Transverse colon (tissue), 4 donors: ENCODE measurements around the gene DLAT. TPM values are rescaled to one million over a fixed set of nuclear protein-coding genes. Genes with fewer than 3 reads are reported as not detected.

ENCODE experiments used
- DNase-seq: peaks from one replicate; pipeline ENCODE4 v3.0.0-alpha.2; 2019
- H3K27ac ChIP-seq, 4 donors: fragments of 200-600 bp; sonication (generic); 2 replicates each; pipeline ENCODE4 v1.5.1; 2016 to 2018; ENCODE audit warnings: inconsistent platforms in 4 of 4
- H3K27me3 ChIP-seq: fragments of 200-600 bp; sonication (generic); 2 replicates; pipeline ENCODE4 v1.5.1; 2017; ENCODE audit warnings: inconsistent platforms
- H3K36me3 ChIP-seq, 4 donors: fragments of 200-600 bp; sonication (generic); 2 replicates each; pipeline ENCODE4 v1.5.1; 2017 to 2019; ENCODE audit warnings: inconsistent platforms in 4 of 4
- H3K4me1 ChIP-seq, 4 donors: fragments of 200-600 bp; sonication (generic); 2 replicates each; pipeline ENCODE4 v1.5.1; 2017 to 2020; ENCODE audit warnings: inconsistent platforms in 4 of 4
- H3K4me3 ChIP-seq, 4 donors: fragments of 200-600 bp; sonication (generic); 1 replicate in 1 of 4; 2 replicates in 3 of 4; pipeline versions ENCODE4 v1.5.1 to v1.6.1; 2017 to 2019; ENCODE audit warnings: inconsistent platforms in 4 of 4
- H3K9me3 ChIP-seq, 2 donors: fragments of 200-600 bp; sonication (generic); 2 replicates each; pipeline ENCODE4 v1.5.1; 2017 to 2019; ENCODE audit warnings: inconsistent platforms in 2 of 2
- EP300 ChIP-seq: sonication (generic); formaldehyde crosslinking; IDR thresholded peaks from one replicate; pipeline ENCODE4 v1.6.1; 2017; ENCODE audit warnings: antibody characterized with exemption, low read depth
- POLR2A ChIP-seq: fragments of 450-650 bp; IDR thresholded peaks from one replicate; pipeline ENCODE4 v1.6.1; 2016; ENCODE audit warnings: antibody characterized with exemption, mild to moderate bottlenecking, moderate library complexity
- POLR2AphosphoS5 ChIP-seq, 3 donors: sonication (generic); formaldehyde crosslinking; IDR thresholded peaks; one replicate each; pipeline ENCODE4 v1.6.1; 2016; ENCODE audit warnings: antibody characterized with exemption in 3 of 3
- WGBS, 2 donors: methylation state at CpG; one replicate each; pipeline ENCODE4 v1.1.5; 2018; ENCODE audit warnings: low coverage in 1 of 2; 5-methylcytosine and 5-hydroxymethylcytosine counted together
- in situ Hi-C, 4 donors: fragments of 200-750 bp; cut with MboI; loops; one replicate each; pipeline versions ENCODE4 v1.15.0 to v1.15.1; 2017; ENCODE audit warnings: low sequenced_read_pairs in 3 of 4, low pct_ligation_motif_present in 1 of 4, low pct_unique_long_range_greater_than_20kb in 1 of 4
- intact Hi-C: fragments of 100-400 bp; cut with DNase I; formaldehyde crosslinking; loops from one replicate; pipeline ENCODE4 v1.15.1; 2023; ENCODE audit warnings: low total_unique reads
- total RNA-seq, 4 donors: library from RNA; depleted of rRNA; stranded (reverse); fragments of >200 nt; gene quantifications; one replicate each; pipeline ENCODE4 v1.1.0, GENCODE V29; 2016
- TF ChIP-seq, protein P1 (sequence below), 5 experiments: fragments of 200-600 bp in 3 of 5; fragments of 450-650 bp in 2 of 5; sonication (generic) in 3 of 5; IDR thresholded peaks; 1 replicate in 2 of 5; 2 replicates in 3 of 5; pipeline ENCODE4 v1.5.1; 2016 to 2017; ENCODE audit warnings: antibody characterized with exemption in 5 of 5, inconsistent platforms in 3 of 5, mild to moderate bottlenecking in 2 of 5, moderate library complexity in 1 of 5

Gene DLAT
- total RNA-seq, 4 donors from 2014 or later = 20.2 to 40.3 (median 23.8) TPM

DNA sequence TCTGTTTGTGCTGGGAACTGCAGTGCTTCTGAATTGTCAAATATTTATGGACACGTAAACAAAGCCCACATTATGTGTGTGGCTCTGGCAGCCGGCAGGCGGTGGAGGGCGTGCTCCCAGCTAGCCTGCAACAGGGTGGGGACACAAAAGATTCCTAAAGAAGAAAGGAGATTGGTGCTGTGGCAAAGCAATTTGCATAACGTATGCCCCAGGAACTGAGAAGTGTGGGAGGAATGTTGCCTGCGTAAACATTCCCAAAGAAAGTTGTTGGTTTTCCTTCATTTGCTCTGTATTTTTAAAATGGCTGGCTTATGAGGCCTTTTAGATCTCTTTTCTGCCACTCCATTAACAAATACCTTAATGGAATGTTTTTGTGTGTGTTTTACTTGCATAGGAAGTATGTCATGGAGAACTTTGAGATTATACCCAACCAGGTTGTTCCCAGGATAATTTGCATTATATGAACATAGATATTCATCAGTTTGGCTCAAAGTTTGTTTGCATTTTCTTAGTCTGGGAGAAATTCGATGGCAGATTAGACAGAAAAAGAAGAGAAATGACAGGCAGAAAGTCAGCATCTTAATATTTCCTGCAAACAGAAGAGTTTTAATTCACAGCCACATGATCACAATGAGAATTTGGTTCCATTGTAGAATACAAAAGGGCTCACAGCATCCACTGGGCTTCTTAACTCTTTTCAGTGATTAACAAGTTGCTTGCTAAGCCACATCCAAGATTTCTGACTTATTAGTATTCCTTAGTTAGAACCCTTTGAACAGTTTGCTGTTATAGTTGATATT lies 41.8 kb upstream of the DLAT start:
- Histone ChIP-seq H3K27ac (peak overlapping the region; percentile 77 to 87 (median 82)), H3K27me3 (no peaks in the 10 kb centered on the region), H3K4me3 (peak overlapping the region in 3 of 4 donors; percentile 23 to 46 (median 23)), H3K36me3 (peaks cover 0 to 13% (median 2%) of the 10 kb centered on the region in 4 donors), H3K4me1 (peaks cover 8 to 55% (median 24%) of the 10 kb centered on the region in 4 donors), H3K9me3 (no peaks in the 10 kb centered on the region)
- peak; percentile 25 to 41 (median 33) for TF ChIP-seq POLR2AphosphoS5 (IDR thresholded peaks at IDR 0.05)
- TF ChIP-seq EP300 = no peak
- TF ChIP-seq, protein P1, sequence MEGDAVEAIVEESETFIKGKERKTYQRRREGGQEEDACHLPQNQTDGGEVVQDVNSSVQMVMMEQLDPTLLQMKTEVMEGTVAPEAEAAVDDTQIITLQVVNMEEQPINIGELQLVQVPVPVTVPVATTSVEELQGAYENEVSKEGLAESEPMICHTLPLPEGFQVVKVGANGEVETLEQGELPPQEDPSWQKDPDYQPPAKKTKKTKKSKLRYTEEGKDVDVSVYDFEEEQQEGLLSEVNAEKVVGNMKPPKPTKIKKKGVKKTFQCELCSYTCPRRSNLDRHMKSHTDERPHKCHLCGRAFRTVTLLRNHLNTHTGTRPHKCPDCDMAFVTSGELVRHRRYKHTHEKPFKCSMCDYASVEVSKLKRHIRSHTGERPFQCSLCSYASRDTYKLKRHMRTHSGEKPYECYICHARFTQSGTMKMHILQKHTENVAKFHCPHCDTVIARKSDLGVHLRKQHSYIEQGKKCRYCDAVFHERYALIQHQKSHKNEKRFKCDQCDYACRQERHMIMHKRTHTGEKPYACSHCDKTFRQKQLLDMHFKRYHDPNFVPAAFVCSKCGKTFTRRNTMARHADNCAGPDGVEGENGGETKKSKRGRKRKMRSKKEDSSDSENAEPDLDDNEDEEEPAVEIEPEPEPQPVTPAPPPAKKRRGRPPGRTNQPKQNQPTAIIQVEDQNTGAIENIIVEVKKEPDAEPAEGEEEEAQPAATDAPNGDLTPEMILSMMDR (IDR thresholded peaks at IDR 0.05) = peak in 4 of 5 experiments; percentile 18 to 59 (median 40)
- TF ChIP-seq POLR2A = peak; percentile 42
- 47% methylated on average over 7 of the region's 7 CpGs; no CpG with 5 or more reads in 1 of the 2 donors for WGBS, 2 donors
- intact Hi-C loops (no loop called here), in situ Hi-C loops (loop anchor here in 3 of 4 donors (10.0 kb wide), 2 partner anchors 49 to 59 kb away; partner anchors contain the start of gene DIXDC1 (in 1 of the 3))
- peak; percentile 79 for DNase-seq

DNA sequence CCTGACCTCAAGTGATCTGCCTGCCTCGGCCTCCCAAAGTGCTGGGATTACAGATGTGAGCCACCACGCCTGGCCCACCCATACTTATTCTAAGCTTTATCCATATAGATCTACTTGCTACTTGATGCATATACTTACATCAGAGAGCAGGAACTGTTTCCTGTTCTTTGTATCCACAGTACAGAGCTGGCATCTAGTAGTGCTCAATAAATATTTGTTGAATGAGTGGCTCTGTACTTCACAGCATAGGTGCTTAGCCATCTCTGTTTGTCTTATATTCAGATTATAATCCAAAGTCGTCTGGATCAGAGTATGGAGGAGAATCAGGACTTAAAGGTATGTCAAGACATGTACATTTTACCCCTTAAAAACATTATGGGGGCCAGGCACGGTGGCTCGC lies 38.6 kb upstream of the DLAT start:
- H3K36me3 ChIP-seq = peaks cover 0 to 14% (median 4%) of the 10 kb centered on the region in 4 donors
- in situ Hi-C loops = loop anchor here in 3 of 4 donors (10.0 kb wide), 2 partner anchors 52 to 62 kb away; partner anchors contain the start of gene DIXDC1 (in 1 of the 3)
- peak overlapping the region; percentile 13 to 84 (median 80) for H3K27ac ChIP-seq
- TF ChIP-seq, protein P1 (IDR thresholded peaks at IDR 0.05) = no peak
- TF ChIP-seq EP300 (no peak), POLR2A (no peak), POLR2AphosphoS5 (IDR thresholded peaks at IDR 0.05) (no peak)
- no peaks in the 10 kb centered on the region for H3K9me3 ChIP-seq
- intact Hi-C loops = no loop called here
- H3K27me3 ChIP-seq = no peaks in the 10 kb centered on the region
- 86 to 100% methylated on average over 2 to 5 of the region's 5 CpGs for WGBS, 2 donors
- H3K4me1 ChIP-seq = peaks cover 8 to 49% (median 23%) of the 10 kb centered on the region in 4 donors
- DNase-seq = no peak
- H3K4me3 ChIP-seq = no peak overlapping the region

DNA sequence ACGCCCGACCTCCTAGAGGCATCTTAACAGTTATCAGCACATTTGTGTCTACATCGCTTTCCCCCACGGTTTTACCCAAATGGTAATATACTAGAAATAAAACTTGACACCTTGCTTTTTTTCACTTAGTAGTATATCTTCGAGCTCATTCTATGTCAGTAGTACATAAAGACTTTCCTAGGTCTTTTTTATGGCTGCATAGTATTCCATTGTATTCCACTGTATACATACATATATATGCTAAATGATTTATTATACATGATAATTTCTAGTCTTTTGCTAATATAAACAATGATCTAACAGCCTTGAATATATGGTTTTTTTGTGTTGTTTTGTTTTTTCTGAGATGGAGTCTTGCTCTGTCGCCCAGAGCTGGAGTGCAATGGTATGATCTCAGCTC lies 34.8 kb upstream of the DLAT start:
- TF ChIP-seq POLR2A (no peak), POLR2AphosphoS5 (IDR thresholded peaks at IDR 0.05) (no peak), EP300 (no peak)
- TF ChIP-seq, protein P1 (IDR thresholded peaks at IDR 0.05) = no peak
- in situ Hi-C loops = no loop called here
- peak overlapping the region in 1 of 4 donors; percentile 84 for H3K27ac ChIP-seq

DNA sequence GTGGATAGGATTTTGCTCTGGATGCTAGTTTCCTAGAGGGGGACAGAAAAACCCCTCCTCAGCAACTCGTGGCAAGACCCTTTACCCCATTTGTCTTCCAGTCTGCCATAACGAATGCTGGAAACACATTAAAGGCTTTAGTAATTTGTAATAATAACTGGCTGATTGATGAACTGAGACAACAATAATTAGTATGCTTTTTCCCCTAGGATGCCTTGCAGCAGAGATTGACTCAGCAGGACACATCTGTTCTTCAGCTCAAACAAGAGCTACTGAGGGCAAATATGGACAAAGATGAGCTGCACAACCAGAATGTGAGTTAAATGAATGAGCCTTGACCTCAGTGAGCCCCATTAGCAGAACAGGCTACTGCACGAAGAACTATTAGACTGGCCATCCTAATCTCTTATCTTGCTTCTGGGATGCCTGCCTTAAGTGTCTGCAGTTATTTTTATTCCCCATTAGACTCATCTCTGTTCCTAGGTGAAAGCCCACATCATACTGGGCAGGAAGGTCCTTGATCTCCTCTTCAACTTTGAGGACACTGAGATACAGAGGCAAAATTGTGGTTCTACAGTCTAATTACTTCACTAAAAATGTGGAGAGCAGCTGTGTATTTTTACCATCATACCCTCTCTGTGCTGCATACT lies 32.9 kb upstream of the DLAT start:
- H3K4me1 ChIP-seq = peaks cover 0 to 13% (median 5%) of the 10 kb centered on the region in 4 donors
- no peak for TF ChIP-seq POLR2AphosphoS5 (IDR thresholded peaks at IDR 0.05)
- intact Hi-C loops = no loop called here
- H3K27ac ChIP-seq = no peak overlapping the region
- 75% methylated on average over 3 of the region's 3 CpGs; no CpG with 5 or more reads in 1 of the 2 donors for WGBS, 2 donors
- peaks cover 0 to 47% (median 18%) of the 10 kb centered on the region in 4 donors for H3K36me3 ChIP-seq
- no peak for DNase-seq
- H3K4me3 ChIP-seq = no peak overlapping the region
- in situ Hi-C loops = no loop called here
- H3K27me3 ChIP-seq = no peaks in the 10 kb centered on the region
- H3K9me3 ChIP-seq = no peaks in the 10 kb centered on the region

More for the DNA sequence above, 34.8 kb upstream of the DLAT start:
- intact Hi-C loops = no loop called here
- no peaks in the 10 kb centered on the region for H3K27me3 ChIP-seq
- H3K36me3 ChIP-seq = peaks cover 0 to 42% (median 15%) of the 10 kb centered on the region in 4 donors
- H3K4me1 ChIP-seq = peaks cover 0 to 15% (median 5%) of the 10 kb centered on the region in 4 donors
- no peak overlapping the region for H3K4me3 ChIP-seq
- DNase-seq = no peak
- no peaks in the 10 kb centered on the region for H3K9me3 ChIP-seq
- 92 to 95% methylated on average over 4 to 6 of the region's 6 CpGs for WGBS, 2 donors
